ENCODE data around the gene P3H4.

GRCh38 chr17:41775394-41776226 is 36.1 kb downstream of the P3H4 start:
- TF ChIP-seq, protein P1, sequence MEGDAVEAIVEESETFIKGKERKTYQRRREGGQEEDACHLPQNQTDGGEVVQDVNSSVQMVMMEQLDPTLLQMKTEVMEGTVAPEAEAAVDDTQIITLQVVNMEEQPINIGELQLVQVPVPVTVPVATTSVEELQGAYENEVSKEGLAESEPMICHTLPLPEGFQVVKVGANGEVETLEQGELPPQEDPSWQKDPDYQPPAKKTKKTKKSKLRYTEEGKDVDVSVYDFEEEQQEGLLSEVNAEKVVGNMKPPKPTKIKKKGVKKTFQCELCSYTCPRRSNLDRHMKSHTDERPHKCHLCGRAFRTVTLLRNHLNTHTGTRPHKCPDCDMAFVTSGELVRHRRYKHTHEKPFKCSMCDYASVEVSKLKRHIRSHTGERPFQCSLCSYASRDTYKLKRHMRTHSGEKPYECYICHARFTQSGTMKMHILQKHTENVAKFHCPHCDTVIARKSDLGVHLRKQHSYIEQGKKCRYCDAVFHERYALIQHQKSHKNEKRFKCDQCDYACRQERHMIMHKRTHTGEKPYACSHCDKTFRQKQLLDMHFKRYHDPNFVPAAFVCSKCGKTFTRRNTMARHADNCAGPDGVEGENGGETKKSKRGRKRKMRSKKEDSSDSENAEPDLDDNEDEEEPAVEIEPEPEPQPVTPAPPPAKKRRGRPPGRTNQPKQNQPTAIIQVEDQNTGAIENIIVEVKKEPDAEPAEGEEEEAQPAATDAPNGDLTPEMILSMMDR (IDR thresholded peaks at IDR 0.05): no peak
- TF ChIP-seq POLR2AphosphoS5 (IDR thresholded peaks at IDR 0.05): no peak
